Measurements from ENCODE around the gene C12orf60. TPM values are rescaled to one million over a fixed set of nuclear protein-coding genes. Genes with fewer than 3 reads are reported as not detected.

C12orf60 gene
- total RNA-seq, 4 donors from 2014 or later: 0.88 TPM; not detected in 3

- H3K9me3 ChIP-seq: no peaks in the 10 kb centered on the region
- no peaks in the 10 kb centered on the region for H3K27me3 ChIP-seq
- H3K4me1 ChIP-seq: peaks cover 0 to 17% (median 4%) of the 10 kb centered on the region in 4 donors
- H3K27ac ChIP-seq: peak overlapping the region; percentile 74 to 92 (median 90)
- no peak for DNase-seq
- peaks cover 0 to 11% (median 0%) of the 10 kb centered on the region in 3 donors for H3K36me3 ChIP-seq
- peak overlapping the region; percentile 56 to 92 (median 74) for H3K4me3 ChIP-seq
- TF ChIP-seq CTCF (IDR thresholded peaks at IDR 0.05): peak in 1 of 6 experiments; percentile 9
- TF ChIP-seq POLR2A (IDR thresholded peaks at IDR 0.05): no peak
Observed at GRCh38 chr12:14803830-14804160, 325 bp downstream of the C12orf60 start.

- no peak overlapping the region for H3K4me3 ChIP-seq
- H3K9me3 ChIP-seq: no peaks in the 10 kb centered on the region
- H3K4me1 ChIP-seq: no peaks in the 10 kb centered on the region
- DNase-seq: no peak
- H3K27ac ChIP-seq: no peak overlapping the region
- no peaks in the 10 kb centered on the region for H3K36me3 ChIP-seq
- TF ChIP-seq CTCF (IDR thresholded peaks at IDR 0.05) (no peak), POLR2A (IDR thresholded peaks at IDR 0.05) (no peak)
- H3K27me3 ChIP-seq: no peaks in the 10 kb centered on the region
Observed at GRCh38 chr12:14810167-14810952, 6.9 kb downstream of the C12orf60 start.

GRCh38 chr12:14810953-14811483, 7.5 kb downstream of the C12orf60 start:
- no peaks in the 10 kb centered on the region for H3K36me3 ChIP-seq
- no peak overlapping the region for H3K4me3 ChIP-seq
- no peak for DNase-seq
- H3K4me1 ChIP-seq: no peaks in the 10 kb centered on the region
- H3K27me3 ChIP-seq: no peaks in the 10 kb centered on the region
- no peaks in the 10 kb centered on the region for H3K9me3 ChIP-seq
- TF ChIP-seq POLR2A (IDR thresholded peaks at IDR 0.05): no peak
- TF ChIP-seq CTCF (IDR thresholded peaks at IDR 0.05): peak in 2 of 6 experiments; percentile 14 to 20
- no peak overlapping the region for H3K27ac ChIP-seq

GRCh38 chr12:14811486-14811885, 8.0 kb downstream of the C12orf60 start:
- no peak for DNase-seq
- H3K4me3 ChIP-seq: no peak overlapping the region
- H3K36me3 ChIP-seq: no peaks in the 10 kb centered on the region
- no peak overlapping the region for H3K27ac ChIP-seq
- no peaks in the 10 kb centered on the region for H3K4me1 ChIP-seq
- no peaks in the 10 kb centered on the region for H3K27me3 ChIP-seq
- H3K9me3 ChIP-seq: no peaks in the 10 kb centered on the region
- TF ChIP-seq POLR2A (IDR thresholded peaks at IDR 0.05) (no peak), CTCF (IDR thresholded peaks at IDR 0.05) (no peak)

- Histone ChIP-seq H3K27me3 (no peaks in the 10 kb centered on the region), H3K4me1 (no peaks in the 10 kb centered on the region), H3K36me3 (no peaks in the 10 kb centered on the region), H3K27ac (no peak within 1 kb of the TSS), H3K9me3 (no peaks in the 10 kb centered on the region), H3K4me3 (no peak within 1 kb of the TSS)
- DNase-seq: no peak
- TF ChIP-seq CTCF (IDR thresholded peaks at IDR 0.05): no peak
- no peak for TF ChIP-seq POLR2A (IDR thresholded peaks at IDR 0.05)
Observed at GRCh38 chr12:14814014-14814413, 10.5 kb downstream of the C12orf60 start, which contains the start of gene SMCO3. Gene SMCO3 (minus strand): TSS chr12:14814182. CDS start chr12:14806680, 7,502 bp downstream.
